Retina (tissue), 1 donor: Measurements from ENCODE around the gene RRP9.
"Not testable (repeated sequence)": the region's sequence is repeated elsewhere in the genome, so short reads cannot be mapped to it uniquely, and the experiment has no call there.

Source experiments
- DNase-seq: peaks from one replicate; pipeline ENCODE4 v3.0.0-alpha.2; 2016

Gene RRP9, protein sequence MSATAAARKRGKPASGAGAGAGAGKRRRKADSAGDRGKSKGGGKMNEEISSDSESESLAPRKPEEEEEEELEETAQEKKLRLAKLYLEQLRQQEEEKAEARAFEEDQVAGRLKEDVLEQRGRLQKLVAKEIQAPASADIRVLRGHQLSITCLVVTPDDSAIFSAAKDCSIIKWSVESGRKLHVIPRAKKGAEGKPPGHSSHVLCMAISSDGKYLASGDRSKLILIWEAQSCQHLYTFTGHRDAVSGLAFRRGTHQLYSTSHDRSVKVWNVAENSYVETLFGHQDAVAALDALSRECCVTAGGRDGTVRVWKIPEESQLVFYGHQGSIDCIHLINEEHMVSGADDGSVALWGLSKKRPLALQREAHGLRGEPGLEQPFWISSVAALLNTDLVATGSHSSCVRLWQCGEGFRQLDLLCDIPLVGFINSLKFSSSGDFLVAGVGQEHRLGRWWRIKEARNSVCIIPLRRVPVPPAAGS

DNA sequence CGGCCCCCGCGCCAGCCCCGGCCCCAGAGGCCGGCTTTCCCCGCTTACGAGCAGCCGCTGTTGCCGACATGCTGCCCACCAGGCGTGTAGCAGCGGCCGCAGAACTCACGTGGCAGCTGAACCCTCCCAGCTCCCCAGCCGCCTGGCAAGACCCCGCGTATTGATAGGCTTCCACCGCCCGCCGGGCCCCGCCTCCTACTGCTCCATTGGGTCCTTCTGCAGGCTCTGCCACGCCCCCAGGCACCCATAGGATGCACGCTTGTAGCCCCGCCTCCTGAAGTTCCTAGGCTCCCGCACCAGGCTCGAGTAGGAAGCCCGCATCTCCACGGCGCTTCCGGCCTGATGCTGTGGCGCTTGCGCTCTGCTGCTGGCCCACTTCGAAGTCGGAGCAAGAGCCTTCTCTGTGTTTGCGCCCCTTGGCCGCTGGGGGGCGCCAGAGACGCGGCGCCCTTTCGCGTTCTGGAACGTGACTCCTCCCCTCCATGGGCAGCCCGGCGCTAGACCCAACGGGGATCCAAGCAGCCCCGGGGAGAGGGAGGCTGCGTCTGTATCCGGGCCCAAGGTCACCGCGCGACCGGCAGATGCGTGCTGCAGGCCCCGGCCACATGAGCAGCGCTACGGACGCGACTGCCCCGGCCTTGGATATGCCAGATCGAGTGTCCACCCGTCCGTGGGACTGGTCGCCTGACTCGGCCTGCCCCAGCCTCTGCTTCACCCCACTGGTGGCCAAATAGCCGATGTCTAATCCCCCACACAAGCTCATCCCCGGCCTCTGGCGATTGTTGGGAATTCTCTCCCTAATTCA is at the start of gene RRP9, which contains the start of gene PARP3:
Gene RRP9, minus strand, starts transcription at position 107 of the 805 bp plus-strand sequence. Its CDS starts 37 bp downstream, at position 70.
Gene PARP3, plus strand, starts transcription at position 566 of the 805 bp plus-strand sequence. CDS start 993 bp downstream, outside the sequence.
- peak; percentile 100 for DNase-seq

DNA sequence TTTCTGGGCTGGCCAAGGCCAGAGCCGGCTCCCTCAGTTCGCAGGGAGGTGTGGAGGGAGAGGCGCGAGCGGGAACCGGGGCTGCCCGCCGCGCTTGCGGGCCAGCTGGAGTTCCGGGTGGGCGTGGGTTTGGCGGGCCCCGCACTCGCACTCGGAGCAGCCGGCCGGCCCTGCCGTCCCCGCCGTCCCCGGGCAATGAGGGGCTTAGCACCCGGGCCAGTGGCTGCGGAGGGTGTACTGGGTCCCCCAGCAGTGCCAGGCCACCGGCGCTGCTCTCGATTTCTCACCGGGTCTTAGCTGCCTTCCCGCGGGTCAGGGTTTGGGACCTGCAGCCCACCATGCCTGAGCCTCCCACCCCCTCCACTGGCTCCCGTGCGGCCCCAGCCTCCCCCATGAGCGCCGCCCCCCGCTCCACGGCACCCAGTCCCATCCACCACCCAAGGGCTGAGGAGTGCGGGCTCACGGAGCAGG is 48.8 kb upstream of the RRP9 start:
- DNase-seq = not testable (repeated sequence)

DNA sequence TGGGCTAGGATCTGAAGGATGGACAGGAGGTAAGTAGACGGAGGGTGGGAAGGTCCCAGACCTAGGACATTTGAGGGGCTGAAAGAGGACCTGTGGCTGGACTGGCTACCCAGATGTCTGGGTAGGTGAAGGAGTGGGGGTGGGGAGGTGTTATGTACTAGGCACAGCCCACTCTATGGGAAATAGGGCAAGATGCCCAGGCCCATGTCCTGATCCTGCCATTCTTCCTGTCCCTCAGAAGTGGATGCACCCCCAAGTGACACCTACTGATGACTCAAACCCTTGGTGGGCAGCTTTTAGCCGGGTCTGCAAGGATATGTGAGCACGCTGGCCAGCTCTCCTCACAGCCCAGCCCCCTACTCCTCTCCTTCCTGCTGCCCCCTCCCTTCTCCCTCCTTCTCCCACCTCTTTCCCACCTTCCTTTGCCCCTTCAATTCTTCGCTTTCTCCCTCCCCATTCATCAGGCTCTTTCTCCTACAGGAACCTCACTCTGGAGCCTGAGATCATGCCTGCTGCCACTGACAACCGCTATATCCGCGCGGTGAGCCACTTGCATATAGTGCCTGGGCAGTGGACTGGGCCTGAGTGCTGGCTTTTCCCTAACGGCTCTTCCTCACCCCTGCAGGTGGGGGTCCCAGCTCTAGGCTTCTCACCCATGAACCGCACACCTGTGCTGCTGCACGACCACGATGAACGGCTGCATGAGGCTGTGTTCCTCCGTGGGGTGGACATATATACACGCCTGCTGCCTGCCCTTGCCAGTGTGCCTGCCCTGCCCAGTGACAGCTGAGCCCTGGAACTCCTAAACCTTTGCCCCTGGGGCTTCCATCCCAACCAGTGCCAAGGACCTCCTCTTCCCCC is 46.8 kb upstream of the RRP9 start:
- DNase-seq = no peak

DNA sequence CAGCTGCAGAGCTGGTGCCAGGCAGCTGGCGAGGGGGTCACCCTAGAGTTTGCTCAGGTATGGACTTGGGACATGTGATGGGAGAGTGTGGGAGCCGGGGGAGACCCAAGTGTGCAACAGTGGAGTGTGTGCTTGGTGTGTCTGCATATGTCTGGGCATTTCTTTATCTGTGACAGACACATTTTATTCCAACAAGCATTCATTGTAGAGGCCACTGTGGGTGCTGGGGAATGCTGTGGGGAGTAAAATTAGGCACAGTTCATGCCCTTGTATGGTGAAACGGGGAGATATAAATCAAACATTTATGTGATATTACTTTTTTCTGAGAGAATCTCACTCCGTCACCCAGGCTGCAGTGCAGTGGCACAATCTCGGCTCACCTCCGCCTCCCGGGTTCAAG is 45.9 kb upstream of the RRP9 start:
- no peak for DNase-seq

DNA sequence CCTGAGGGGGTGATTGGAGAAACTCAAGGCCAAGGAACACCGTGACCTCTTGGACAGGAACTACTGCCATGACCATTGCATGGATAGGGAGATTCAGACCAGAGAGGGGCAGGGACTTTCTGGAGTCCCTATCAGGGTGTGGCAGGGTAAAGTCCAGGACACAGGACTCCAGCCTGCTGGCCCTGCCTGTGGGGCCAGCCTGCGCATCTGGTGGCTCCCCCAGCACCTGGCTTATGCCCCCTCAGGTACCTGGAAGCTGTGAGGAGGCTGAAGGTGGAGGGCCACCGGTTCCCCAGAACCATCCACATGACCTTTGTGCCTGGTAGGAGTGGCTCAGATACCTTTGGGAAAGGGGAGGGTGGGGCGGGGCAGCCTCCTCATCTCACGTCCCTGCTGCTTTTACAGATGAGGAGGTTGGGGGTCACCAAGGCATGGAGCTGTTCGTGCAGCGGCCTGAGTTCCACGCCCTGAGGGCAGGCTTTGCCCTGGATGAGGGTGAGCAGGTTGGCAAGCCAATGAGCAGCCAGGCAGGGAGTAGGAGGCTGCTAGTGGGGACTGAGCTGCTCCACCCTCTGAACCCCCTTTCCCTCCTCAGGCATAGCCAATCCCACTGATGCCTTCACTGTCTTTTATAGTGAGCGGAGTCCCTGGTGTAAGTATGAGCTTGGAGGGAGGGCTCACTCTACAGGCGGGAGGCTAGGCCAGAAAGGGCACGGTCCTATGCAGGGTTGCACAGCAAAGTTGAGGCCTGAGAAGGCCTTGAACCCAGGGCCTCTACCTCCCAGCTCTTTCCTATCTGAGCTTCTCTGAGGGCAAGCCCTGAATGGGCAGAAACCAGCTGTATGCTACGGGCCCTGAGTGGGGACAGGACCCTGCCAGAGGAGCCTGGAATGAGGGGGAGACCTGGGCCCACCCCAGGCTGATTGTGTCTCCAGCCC is 44.6 kb upstream of the RRP9 start:
- no peak for DNase-seq

DNA sequence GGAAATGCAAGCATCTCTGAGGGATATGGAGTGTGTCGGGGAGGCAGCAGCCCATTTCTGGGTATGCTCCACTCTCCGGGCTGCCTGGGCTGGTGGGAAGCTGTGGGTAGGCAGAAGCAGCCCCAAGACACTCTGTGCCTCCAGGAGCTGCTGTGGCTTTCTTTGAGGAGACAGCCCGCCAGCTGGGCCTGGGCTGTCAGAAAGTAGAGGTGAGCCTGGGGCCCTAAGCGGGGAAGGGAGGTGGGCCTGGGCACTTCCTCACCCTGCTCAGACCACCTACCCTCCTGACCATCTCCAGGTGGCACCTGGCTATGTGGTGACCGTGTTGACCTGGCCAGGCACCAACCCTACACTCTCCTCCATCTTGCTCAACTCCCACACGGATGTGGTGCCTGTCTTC is 43.4 kb upstream of the RRP9 start:
- no peak for DNase-seq

DNA sequence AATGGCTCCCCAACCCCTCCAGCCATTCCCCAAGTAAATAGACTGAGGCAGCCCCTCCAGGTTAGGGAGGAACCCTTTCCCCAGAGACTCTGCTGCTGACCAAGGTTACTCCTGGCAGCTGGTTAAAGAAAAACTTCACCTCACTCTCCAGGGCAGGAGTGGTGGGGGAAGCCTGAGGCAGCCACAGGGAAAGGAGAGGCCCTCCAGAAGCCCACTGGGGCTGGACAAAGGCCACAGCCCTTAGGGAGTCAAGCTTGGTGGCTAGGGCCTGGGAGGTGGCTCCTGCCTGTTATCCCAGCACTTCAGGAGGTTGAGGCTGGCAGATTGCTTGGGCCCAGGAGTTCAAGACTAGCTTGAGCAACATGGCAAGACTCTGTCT is 42.6 kb upstream of the RRP9 start:
- no peak for DNase-seq

DNA sequence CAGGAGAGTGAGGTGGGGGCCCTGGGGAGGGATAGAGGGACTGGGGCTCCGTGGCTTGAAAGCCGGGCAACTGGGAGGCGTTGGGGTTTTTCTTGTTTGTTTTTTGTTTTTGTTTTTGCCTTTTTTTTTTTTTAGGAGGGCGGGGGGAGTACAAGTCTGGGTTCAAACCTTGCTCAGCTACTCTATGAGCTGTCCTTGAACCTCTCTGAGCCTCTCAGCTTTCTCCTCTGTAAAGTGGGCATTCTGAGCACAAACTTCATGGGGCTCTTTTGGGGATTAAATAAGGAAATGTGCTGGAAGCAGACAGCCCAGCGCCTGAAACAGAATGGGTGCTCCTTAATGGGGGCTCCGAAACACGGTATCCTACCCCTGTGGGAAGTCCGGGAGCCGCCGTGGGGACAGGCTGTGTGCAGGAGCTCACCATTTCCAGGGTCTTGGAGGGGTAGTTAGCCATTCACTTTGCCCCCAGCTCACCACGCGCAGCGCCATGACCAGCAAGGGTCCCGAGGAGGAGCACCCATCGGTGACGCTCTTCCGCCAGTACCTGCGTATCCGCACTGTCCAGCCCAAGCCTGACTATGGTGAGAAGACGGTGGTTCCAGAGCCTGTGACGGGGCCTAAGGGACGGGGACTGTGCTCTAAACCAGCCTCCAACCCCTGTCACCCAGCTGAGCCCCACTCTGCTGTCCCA is 42.0 kb upstream of the RRP9 start:
- DNase-seq = no peak

DNA sequence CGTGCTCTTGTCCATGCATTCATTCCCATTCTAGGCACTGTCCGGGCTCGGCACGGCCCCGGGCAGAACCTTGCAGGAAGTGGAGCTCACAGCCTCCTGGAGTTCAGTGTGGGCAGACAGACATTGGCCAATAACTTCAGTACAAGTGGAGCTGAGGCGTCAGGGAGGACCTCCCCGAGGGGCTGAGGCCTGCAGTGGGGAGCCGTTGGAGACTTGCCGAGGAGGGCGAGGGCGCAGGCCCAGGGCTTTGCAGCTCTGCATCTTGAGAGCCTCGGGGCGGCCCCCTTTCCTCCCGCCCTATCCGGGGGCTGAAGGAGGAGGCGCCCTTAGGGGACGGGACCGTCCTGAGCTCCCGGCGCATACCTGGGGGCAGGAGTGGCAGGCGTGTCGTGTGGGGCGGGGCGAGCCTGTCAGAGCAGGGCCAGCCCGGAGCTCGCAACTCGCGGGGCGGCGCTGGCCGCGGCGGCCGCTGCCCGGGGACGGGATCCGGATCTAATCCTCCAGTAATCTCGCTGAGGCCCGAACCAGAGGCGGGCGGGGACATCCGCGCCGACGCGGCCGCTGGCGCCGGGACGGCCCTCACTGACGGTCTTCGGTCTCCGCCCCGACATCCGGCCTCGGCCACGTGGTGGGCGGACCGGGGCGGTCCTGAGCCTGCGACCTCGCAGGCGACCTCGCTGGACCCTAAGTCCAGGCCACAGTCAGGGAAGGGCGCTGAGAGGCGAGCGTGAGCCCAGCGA is 41.3 kb upstream of the RRP9 start, which contains the start of gene ACY1:
Gene ACY1, plus strand, starts transcription at position 698 of the 740 bp plus-strand sequence. CDS start 530 bp downstream, outside the sequence.
- DNase-seq = peak; percentile 88

DNA sequence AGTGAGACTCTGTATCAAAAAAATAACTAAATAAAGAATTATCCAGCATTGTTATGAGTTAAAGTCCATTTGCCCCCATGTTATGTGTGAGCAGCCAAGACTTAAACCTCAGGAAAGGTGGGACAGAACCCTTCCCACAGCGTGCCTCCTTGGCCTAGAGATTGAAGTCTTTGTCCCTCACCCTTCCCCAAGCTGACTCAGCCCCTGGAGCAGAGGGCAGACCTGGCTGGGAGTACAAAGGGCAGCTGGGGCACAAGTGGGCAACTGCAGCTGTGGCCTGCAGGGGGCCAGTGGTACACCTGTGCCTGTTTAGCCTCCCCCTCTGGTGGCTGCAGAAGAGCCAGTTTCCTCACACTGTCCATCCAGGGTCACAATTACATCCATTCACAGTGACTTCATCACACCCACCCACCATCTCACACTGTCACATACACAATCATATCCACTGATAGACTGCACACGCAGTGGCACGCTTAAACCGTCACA is 40.7 kb upstream of the RRP9 start:
- DNase-seq = no peak

DNA sequence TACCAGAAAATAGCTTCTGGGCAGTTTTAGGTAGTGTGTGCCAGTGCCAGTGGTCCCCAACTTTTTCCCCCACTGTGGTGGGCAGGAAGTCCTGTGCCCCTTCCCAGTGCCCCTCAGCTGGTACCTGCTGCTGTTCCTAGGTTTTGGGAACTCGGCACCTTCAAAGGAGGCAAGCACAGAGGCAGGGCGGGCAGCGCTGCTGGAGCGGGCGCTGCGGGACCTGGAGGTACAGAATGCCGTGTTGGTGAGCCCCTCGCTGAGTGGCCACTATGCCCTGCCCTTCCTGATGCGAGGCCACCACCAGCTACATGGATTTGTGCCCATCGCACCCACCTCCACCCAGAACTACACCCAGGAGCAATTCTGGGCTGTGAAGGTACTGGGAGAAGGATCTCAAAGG is 38.5 kb upstream of the RRP9 start:
- no peak for DNase-seq

DNA sequence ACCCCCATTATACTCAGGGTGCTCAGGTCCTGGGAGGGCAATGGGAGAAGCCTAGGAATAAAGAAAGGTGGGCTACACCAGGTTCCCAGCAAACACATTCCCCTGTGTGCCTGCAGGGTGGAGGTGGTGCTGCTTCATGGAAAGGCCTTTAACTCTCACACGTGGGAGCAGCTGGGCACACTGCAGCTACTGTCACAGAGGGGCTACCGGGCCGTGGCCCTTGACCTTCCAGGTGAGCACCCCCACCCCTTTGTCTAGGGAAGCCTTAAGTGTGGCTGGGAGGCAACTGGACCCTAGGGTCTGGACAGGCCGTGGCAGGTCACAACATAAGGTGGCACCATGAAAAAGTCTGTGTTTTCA is 36.4 kb upstream of the RRP9 start:
- DNase-seq = no peak

DNA sequence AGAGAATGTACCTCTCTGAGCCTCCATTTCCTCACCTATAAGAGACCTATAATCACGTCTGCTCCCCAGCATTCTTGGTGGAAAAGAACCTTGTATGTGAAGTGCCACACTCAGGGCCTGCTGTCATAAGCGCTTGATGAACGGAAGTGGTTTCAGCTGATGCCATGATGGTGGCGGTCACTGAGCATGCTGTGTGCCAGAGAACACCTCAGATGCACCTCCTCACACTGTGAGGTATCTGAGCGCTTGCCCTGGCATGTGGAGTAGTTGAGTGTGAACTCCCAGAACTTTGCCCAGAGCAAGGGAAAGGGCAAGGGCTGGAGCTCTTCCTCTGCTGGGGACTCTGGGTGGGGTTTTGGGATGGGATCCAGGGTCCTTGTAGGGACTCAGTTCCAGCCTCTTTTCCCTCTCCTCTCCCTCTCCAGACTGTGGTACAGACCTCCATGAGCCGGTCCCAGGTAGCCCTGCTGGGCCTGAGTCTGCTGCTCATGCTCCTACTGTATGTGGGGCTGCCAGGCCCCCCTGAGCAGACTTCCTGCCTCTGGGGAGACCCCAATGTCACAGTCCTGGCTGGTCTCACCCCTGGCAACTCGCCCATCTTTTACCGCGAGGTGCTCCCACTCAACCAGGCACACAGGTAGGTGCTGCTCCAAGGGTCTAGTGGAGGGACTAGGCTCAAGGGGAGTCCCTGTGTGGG is 35.9 kb upstream of the RRP9 start:
- DNase-seq = no peak

DNA sequence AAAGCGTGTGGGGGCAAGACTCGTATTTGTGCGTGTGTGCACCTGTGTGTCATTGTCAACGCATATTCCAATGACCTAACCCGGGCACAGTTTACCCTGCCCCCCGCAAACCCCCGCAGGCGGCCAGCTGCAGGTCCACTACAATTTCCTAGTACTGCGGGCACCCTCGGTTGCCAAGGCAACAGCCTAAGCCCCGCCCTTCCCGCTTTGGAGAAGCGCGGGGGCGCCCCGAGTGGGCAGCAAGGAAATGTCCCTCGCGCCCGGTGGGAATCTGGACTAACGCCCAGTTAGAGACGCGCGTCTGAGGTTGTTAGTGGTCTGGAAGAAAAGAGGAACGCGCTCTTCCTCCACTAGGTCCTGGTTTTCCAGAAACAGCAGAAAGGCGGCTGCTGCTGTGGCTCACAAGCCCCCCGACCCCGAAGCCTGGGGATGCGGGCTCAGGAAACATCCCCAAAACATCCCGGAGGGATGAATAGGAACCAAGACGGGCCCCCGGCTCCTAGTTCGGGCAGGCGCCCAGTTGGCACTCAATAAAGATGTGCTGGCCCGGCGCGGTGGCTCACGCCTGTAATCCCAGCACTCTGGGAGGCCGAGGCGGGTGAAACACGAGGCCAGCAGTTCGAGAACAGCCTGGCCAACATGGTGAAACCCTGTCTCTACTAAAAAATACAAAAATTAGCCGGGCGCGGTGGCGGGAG is 34.3 kb upstream of the RRP9 start:
- DNase-seq = peak; percentile 90

DNA sequence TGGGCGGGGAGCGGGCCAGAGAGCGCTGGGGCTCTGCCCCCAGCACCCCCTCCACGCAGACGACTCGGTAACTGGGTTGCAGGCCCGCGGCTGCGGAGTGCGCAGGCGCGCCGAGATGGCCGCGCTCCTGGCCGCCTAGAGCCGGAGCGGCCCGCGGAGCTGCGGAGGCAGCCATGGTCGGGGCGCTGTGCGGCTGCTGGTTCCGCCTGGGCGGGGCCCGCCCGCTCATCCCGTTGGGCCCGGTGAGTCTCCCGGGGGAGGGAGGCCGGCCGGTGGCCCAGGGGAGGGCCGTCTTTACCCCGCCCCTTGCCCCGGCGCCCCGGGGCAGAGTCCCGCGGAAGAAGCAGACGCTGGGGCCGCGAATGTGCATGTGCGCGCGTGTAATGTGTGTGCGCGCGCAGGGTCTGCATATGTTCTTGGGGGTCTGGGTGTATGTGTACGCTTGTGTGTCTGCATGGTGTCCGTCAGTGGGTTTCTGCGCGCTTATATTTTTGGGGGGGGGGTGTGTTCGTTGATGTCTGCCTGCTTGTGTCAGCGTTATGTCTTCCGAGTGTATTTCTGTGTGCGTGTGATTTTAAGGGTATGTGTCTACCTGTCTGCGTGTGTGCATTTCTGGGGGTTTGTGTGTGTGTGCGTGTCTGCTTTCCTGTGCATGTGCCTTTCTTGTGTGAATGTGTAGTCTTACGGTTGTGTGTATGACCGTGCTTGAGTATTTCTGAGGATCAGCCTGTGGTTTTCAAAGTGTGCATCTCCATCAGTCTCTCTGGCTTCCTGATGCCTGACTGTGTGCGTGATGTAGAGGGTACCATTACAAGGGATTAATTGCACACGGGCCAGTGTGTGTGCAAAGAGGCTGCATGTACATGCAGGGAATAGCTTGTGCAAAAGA is 33.5 kb upstream of the RRP9 start, which contains the start of gene ABHD14A:
Gene ABHD14A, plus strand, starts transcription at position 102 of the 889 bp plus-strand sequence. Its CDS starts 72 bp downstream, at position 174.
- DNase-seq = peak; percentile 90

DNA sequence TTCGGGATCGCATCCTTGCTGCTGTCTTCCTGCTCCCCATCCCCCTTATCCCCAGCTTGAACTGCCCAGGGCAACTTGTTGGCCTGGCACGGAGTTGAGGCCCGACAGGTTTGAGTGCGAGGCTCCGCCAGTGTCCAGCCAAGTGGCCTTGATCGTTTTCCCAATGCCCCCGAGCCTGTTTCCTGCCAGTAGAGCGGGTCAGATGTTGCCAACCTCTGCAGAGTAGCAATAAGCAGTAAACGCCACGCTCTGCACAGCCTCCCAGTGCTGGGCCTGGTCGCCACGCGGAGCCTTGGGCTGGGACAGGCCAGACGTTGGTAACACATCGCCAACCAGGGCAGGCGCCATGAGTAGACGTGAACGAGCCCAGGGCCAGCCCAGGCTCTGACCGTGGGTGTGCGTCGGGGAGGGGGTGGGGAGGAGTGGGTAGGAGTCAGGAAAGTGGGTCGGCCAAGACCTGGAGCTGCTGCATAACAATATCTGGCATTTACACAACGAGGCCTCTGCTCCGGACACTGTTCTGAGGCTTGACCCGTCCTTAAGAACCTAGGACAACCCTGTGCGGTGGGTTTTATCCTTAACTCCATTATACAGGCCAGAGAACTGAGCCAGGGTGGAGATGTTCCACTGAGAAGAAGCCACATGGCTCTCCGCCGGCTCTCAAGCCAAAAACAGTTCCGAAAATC is 32.7 kb upstream of the RRP9 start:
- no peak for DNase-seq

DNA sequence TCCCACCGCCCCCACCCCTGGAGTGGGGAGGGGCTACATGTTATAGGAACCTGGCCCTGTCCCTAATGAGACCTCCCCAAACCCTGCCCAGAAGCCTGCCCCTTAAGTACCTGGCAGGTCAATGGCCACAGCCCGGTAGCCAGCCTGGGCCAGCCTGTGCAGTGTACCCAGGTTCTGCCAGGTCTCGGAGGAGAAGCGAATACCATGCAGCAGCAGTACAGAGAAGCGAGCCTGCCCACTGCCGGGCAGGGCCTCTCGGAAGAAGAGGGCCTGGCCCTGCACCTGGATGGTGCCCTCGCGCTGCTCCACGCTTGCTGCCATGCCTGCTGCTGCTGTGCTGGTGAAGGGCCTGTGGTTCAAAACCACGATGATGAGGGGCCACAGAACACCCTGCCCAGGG is 29.6 kb upstream of the RRP9 start:
- no peak for DNase-seq
